HepG2 (cell line): Measurements from ENCODE around the gene PLEKHA6. TPM values are rescaled to one million over a fixed set of nuclear protein-coding genes. Genes with fewer than 3 reads are reported as not detected.

ENCODE experiments used
- ATF4 ChIP-seq, 2 experiments: fragments of 450-650 bp in 1 of 2; sonication (generic) in 1 of 2; formaldehyde crosslinking; IDR thresholded peaks; 2 replicates each; pipeline versions ENCODE4 v1.5.0 to v1.8.0; 2020 to 2022; ENCODE audit warnings: mild to moderate bottlenecking in 1 of 2, missing genetic modification reagents in 1 of 2
- GATAD1 ChIP-seq: IDR thresholded peaks from 2 replicates; pipeline ENCODE4 v1.6.1; 2016; ENCODE audit warnings: missing genetic modification reagents, missing compliant biosample characterization
- JUND ChIP-seq: sonication (generic); formaldehyde crosslinking; IDR thresholded peaks from 2 replicates; pipeline ENCODE4 v1.8.0; 2022; ENCODE audit warnings: mild to moderate bottlenecking, missing genetic modification reagents
- KAT8 ChIP-seq: IDR thresholded peaks from 2 replicates; pipeline ENCODE4 v1.6.1; 2016; ENCODE audit warnings: missing genetic modification reagents, missing compliant biosample characterization
- NFRKB ChIP-seq: fragments of 450-650 bp; IDR thresholded peaks from 2 replicates; pipeline ENCODE4 v1.6.1; 2017
- PLSCR1 ChIP-seq: sonication (generic); formaldehyde crosslinking; IDR thresholded peaks from 2 replicates; pipeline ENCODE4 v1.5.0; 2020; ENCODE audit warnings: missing genetic modification reagents, mild to moderate bottlenecking, borderline replicate concordance
- POLR2AphosphoS5 ChIP-seq: IDR thresholded peaks from 2 replicates; pipeline ENCODE4 v1.6.1; 2012; ENCODE audit warnings: low read depth, low read length
- POLR2G ChIP-seq: fragments of 200-400 bp; formaldehyde crosslinking; IDR thresholded peaks from 2 replicates; pipeline ENCODE4 v1.6.1; 2018; ENCODE audit warnings: mild to moderate bottlenecking, low read depth, low read length, moderate library complexity
- SMARCE1 ChIP-seq: fragments of 450-650 bp; IDR thresholded peaks from 2 replicates; pipeline ENCODE4 v1.6.1; 2017; ENCODE audit warnings: borderline replicate concordance
- SP140L ChIP-seq: sonication (generic); formaldehyde crosslinking; IDR thresholded peaks from 2 replicates; pipeline ENCODE4 v1.4.0; 2020; ENCODE audit warnings: missing genetic modification reagents, borderline replicate concordance
- ZNF280D ChIP-seq: sonication (generic); formaldehyde crosslinking; IDR thresholded peaks from 2 replicates; pipeline ENCODE4 v1.5.1; 2020; ENCODE audit warnings: mild to moderate bottlenecking, missing genetic modification reagents
- ZNF503 ChIP-seq: sonication (generic); formaldehyde crosslinking; IDR thresholded peaks from 2 replicates; pipeline ENCODE4 v1.4.0; 2020; ENCODE audit warnings: missing genetic modification reagents
- ZNF552 ChIP-seq: sonication (generic); formaldehyde crosslinking; IDR thresholded peaks from 2 replicates; pipeline ENCODE4 v1.9.0; 2022; ENCODE audit warnings: missing genetic modification reagents, mild to moderate bottlenecking, borderline replicate concordance
- ZNF616 ChIP-seq: sonication (generic); formaldehyde crosslinking; IDR thresholded peaks from 2 replicates; pipeline ENCODE4 v1.5.0; 2020; ENCODE audit warnings: low read depth, mild to moderate bottlenecking, missing genetic modification reagents
- ZNF619 ChIP-seq: sonication (generic); formaldehyde crosslinking; IDR thresholded peaks from 2 replicates; pipeline ENCODE4 v1.4.0; 2020; ENCODE audit warnings: mild to moderate bottlenecking, missing genetic modification reagents
- polyA plus RNA-seq, 8 experiments: library from polyadenylated mRNA; depleted of rRNA in 3 of 8; stranded (reverse) in 7 of 8; unstranded in 1 of 8; fragments of >200 nt; fragmentation: Illumina TruSeq in 4 of 8; extraction: Trizol in 4 of 8; gene quantifications; 2 replicates each; pipeline versions ENCODE4 v1.2.1 to v1.2.3, GENCODE V29; 2011 to 2016; ENCODE audit warnings: low read depth in 4 of 8, missing spikeins in 1 of 8, mixed read lengths in 1 of 8; ENCODE audit not compliant: insufficient read depth in 1 of 8
- total RNA-seq, 5 experiments: library from RNA; depleted of rRNA; stranded (reverse); fragments of >200 nt; fragmentation: Illumina TruSeq; extraction: Trizol; gene quantifications; 2 replicates each; pipeline ENCODE4 v1.2.3, GENCODE V29; 2016; ENCODE audit warnings: low read depth in 1 of 5
- TF ChIP-seq, protein P1 (sequence below): sonication (generic); formaldehyde crosslinking; IDR thresholded peaks from 2 replicates; pipeline ENCODE4 v1.5.1; 2020; ENCODE audit warnings: mild to moderate bottlenecking, missing genetic modification reagents, borderline replicate concordance
- TF ChIP-seq, protein P2 (sequence below): IDR thresholded peaks from 2 replicates; pipeline ENCODE4 v1.6.1; 2016; ENCODE audit warnings: missing genetic modification reagents, missing compliant biosample characterization

Gene PLEKHA6
- total and polyA plus RNA-seq, 2 of the 13 experiments (the other 11 are each of a cell fraction or from before 2014, with no cell fraction given): 5.3 to 11.4 TPM

- TF ChIP-seq ZNF619 (CRISPR knock-in tag): no peak
- TF ChIP-seq NFRKB: no peak
- TF ChIP-seq POLR2G: peak; percentile 65
- TF ChIP-seq KAT8 (CRISPR knock-in tag): peak; percentile 58
- no peak for TF ChIP-seq JUND
- TF ChIP-seq, protein P1, sequence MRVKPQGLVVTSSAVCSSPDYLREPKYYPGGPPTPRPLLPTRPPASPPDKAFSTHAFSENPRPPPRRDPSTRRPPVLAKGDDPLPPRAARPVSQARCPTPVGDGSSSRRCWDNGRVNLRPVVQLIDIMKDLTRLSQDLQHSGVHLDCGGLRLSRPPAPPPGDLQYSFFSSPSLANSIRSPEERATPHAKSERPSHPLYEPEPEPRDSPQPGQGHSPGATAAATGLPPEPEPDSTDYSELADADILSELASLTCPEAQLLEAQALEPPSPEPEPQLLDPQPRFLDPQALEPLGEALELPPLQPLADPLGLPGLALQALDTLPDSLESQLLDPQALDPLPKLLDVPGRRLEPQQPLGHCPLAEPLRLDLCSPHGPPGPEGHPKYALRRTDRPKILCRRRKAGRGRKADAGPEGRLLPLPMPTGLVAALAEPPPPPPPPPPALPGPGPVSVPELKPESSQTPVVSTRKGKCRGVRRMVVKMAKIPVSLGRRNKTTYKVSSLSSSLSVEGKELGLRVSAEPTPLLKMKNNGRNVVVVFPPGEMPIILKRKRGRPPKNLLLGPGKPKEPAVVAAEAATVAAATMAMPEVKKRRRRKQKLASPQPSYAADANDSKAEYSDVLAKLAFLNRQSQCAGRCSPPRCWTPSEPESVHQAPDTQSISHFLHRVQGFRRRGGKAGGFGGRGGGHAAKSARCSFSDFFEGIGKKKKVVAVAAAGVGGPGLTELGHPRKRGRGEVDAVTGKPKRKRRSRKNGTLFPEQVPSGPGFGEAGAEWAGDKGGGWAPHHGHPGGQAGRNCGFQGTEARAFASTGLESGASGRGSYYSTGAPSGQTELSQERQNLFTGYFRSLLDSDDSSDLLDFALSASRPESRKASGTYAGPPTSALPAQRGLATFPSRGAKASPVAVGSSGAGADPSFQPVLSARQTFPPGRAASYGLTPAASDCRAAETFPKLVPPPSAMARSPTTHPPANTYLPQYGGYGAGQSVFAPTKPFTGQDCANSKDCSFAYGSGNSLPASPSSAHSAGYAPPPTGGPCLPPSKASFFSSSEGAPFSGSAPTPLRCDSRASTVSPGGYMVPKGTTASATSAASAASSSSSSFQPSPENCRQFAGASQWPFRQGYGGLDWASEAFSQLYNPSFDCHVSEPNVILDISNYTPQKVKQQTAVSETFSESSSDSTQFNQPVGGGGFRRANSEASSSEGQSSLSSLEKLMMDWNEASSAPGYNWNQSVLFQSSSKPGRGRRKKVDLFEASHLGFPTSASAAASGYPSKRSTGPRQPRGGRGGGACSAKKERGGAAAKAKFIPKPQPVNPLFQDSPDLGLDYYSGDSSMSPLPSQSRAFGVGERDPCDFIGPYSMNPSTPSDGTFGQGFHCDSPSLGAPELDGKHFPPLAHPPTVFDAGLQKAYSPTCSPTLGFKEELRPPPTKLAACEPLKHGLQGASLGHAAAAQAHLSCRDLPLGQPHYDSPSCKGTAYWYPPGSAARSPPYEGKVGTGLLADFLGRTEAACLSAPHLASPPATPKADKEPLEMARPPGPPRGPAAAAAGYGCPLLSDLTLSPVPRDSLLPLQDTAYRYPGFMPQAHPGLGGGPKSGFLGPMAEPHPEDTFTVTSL (CRISPR knock-in tag): peak; percentile 15; the same call in 1 of the 2 replicates
- TF ChIP-seq POLR2AphosphoS5: peak; percentile 37; the same call in 1 of the 2 replicates
- TF ChIP-seq SP140L (CRISPR knock-in tag): no peak
- TF ChIP-seq GATAD1 (CRISPR knock-in tag): no peak
- no peak for TF ChIP-seq ZNF552 (CRISPR knock-in tag)
- TF ChIP-seq ZNF280D (CRISPR knock-in tag): no peak
- TF ChIP-seq, protein P2, sequence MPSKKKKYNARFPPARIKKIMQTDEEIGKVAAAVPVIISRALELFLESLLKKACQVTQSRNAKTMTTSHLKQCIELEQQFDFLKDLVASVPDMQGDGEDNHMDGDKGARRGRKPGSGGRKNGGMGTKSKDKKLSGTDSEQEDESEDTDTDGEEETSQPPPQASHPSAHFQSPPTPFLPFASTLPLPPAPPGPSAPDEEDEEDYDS (CRISPR knock-in tag): peak; percentile 76
- no peak; the same call in 1 of the 2 replicates for TF ChIP-seq ZNF503
- TF ChIP-seq PLSCR1 (CRISPR knock-in tag): no peak
- TF ChIP-seq SMARCE1: no peak
- no peak for TF ChIP-seq ZNF616 (CRISPR knock-in tag)
- TF ChIP-seq ATF4 (CRISPR knock-in tag; IDR thresholded peaks at IDR 0.05): no peak
Observed at GRCh38 chr1:204266504-204267034, 93.2 kb downstream of the PLEKHA6 start (continued).
